ENCODE data around the gene IL37. TPM values are rescaled to one million over a fixed set of nuclear protein-coding genes. Genes with fewer than 3 reads are reported as not detected.

Gene IL37
- polyA plus RNA-seq, 1 donor from 2014 or later: not detected

GRCh38 chr2:112869258-112869842, 41.6 kb upstream of the IL37 start:
- Histone ChIP-seq H3K4me3 (ENCODE audit: low read length) (no peak overlapping the region), H4K20me1 (ENCODE audit: insufficient read depth) (no peaks in the 10 kb centered on the region), H2AFZ (ENCODE audit: low read depth, low read length) (no peak overlapping the region), H3K9me2 (ENCODE audit: insufficient read depth, low read length) (no peaks in the 10 kb centered on the region), H3K27me3 (ENCODE audit: insufficient read depth, low read depth, low read length) (no peaks in the 10 kb centered on the region), H3K4me2 (ENCODE audit: low read length) (no peak overlapping the region), H3K9me3 (ENCODE audit: low read length) (no peaks in the 10 kb centered on the region), H3F3A (ENCODE audit: insufficient read depth, low read length, poor library complexity, severe bottlenecking) (no peaks in the 10 kb centered on the region), H3K36me3 (ENCODE audit: insufficient read depth, low read length) (no peaks in the 10 kb centered on the region), H3K27ac (ENCODE audit: low read length) (no peak overlapping the region), H3K79me2 (replicated peaks; ENCODE audit: insufficient read depth, low read length) (no peaks in the 10 kb centered on the region), H3K9ac (ENCODE audit: low read length) (no peak overlapping the region)
- no peak for TF ChIP-seq POLR2AphosphoS5 (IDR thresholded peaks at IDR 0.05)
- no peak for TF ChIP-seq MXI1 (conservative IDR thresholded peaks at IDR 0.05; ENCODE audit: poor library complexity, severe bottlenecking)

- Histone ChIP-seq H3K27me3 (ENCODE audit: insufficient read depth, low read depth, low read length) (no peaks in the 10 kb centered on the region), H3K36me3 (ENCODE audit: insufficient read depth, low read length) (no peaks in the 10 kb centered on the region), H3K9me3 (ENCODE audit: low read length) (no peaks in the 10 kb centered on the region), H2AFZ (ENCODE audit: low read depth, low read length) (no peak overlapping the region), H3K9me2 (ENCODE audit: insufficient read depth, low read length) (no peaks in the 10 kb centered on the region), H3K27ac (ENCODE audit: low read length) (no peak overlapping the region), H3K4me2 (ENCODE audit: low read length) (no peak overlapping the region), H3K4me3 (ENCODE audit: low read length) (no peak overlapping the region), H4K20me1 (ENCODE audit: insufficient read depth) (no peaks in the 10 kb centered on the region), H3F3A (ENCODE audit: insufficient read depth, low read length, poor library complexity, severe bottlenecking) (no peaks in the 10 kb centered on the region), H3K9ac (ENCODE audit: low read length) (no peak overlapping the region), H3K79me2 (replicated peaks; ENCODE audit: insufficient read depth, low read length) (no peaks in the 10 kb centered on the region)
- no peak for TF ChIP-seq REST (IDR thresholded peaks at IDR 0.05; ENCODE audit: borderline replicate concordance)
Measured at GRCh38 chr2:112870841-112871835, 39.8 kb upstream of the IL37 start.

- TF ChIP-seq TAF1 (IDR thresholded peaks at IDR 0.05; ENCODE audit: low read depth): no peak
- no peak for TF ChIP-seq POLR2AphosphoS5 (IDR thresholded peaks at IDR 0.05)
- TF ChIP-seq RAD21 (conservative IDR thresholded peaks at IDR 0.05): no peak
- TF ChIP-seq EZH2 (IDR thresholded peaks at IDR 0.05; ENCODE audit: borderline replicate concordance, insufficient read depth, low read length, poor library complexity, severe bottlenecking): no peak
- no peak for TF ChIP-seq REST (IDR thresholded peaks at IDR 0.05; ENCODE audit: borderline replicate concordance)
- TF ChIP-seq MXI1 (conservative IDR thresholded peaks at IDR 0.05; ENCODE audit: poor library complexity, severe bottlenecking): no peak
- no peak overlapping the region for H3K27ac ChIP-seq (ENCODE audit: low read length)
- no peaks in the 10 kb centered on the region for H3F3A ChIP-seq (ENCODE audit: insufficient read depth, low read length, poor library complexity, severe bottlenecking)
- H4K20me1 ChIP-seq (ENCODE audit: insufficient read depth): no peaks in the 10 kb centered on the region
- H3K27me3 ChIP-seq (ENCODE audit: insufficient read depth, low read depth, low read length): no peaks in the 10 kb centered on the region
- no peak overlapping the region for H3K9ac ChIP-seq (ENCODE audit: low read length)
- H3K9me2 ChIP-seq (ENCODE audit: insufficient read depth, low read length): no peaks in the 10 kb centered on the region
- no peak overlapping the region for H3K4me3 ChIP-seq (ENCODE audit: low read length)
- H3K79me2 ChIP-seq (replicated peaks; ENCODE audit: insufficient read depth, low read length): no peaks in the 10 kb centered on the region
- no peaks in the 10 kb centered on the region for H3K36me3 ChIP-seq (ENCODE audit: insufficient read depth, low read length)
- no peaks in the 10 kb centered on the region for H3K9me3 ChIP-seq (ENCODE audit: low read length)
- H3K4me2 ChIP-seq (ENCODE audit: low read length): no peak overlapping the region
- H2AFZ ChIP-seq (ENCODE audit: low read depth, low read length): no peak overlapping the region
Measured at GRCh38 chr2:112876257-112876970, 34.6 kb upstream of the IL37 start.

All from neural cell (in vitro differentiated cells).